Nephron progenitor cell (in vitro differentiated cells): ENCODE results near the gene CTNNA2.
A peak's percentile ranks its signal among the peaks of the same experiment; 100 is the strongest.

Source experiments
- DNase-seq: peaks from one replicate; pipeline ENCODE4 v3.0.0; 2021
- H3K27ac Mint-ChIP-seq: 2 replicates; pipeline ENCODE4 v1.8.0; 2021; ENCODE audit warnings: mild to moderate bottlenecking, moderate library complexity, mixed read lengths
- H3K27me3 Mint-ChIP-seq: 2 replicates; pipeline ENCODE4 v1.8.0; 2021; ENCODE audit warnings: mild to moderate bottlenecking, low read depth, mixed read lengths; ENCODE audit not compliant: poor library complexity
- H3K36me3 Mint-ChIP-seq: 2 replicates; pipeline ENCODE4 v1.8.0; 2021; ENCODE audit warnings: low read depth, mixed read lengths
- H3K4me1 Mint-ChIP-seq: 2 replicates; pipeline ENCODE4 v1.8.0; 2021; ENCODE audit warnings: mixed read lengths
- H3K4me3 Mint-ChIP-seq: 2 replicates; pipeline ENCODE4 v1.8.0; 2021; ENCODE audit warnings: mild to moderate bottlenecking, moderate library complexity, mixed read lengths
- H3K9me3 Mint-ChIP-seq: 2 replicates; pipeline ENCODE4 v1.8.0; 2021; ENCODE audit warnings: mild to moderate bottlenecking, moderate library complexity, mixed read lengths
- TF ChIP-seq, protein P1 (sequence below): fragments of 200-600 bp; sonication (generic); IDR thresholded peaks from 2 replicates; pipeline ENCODE4 v1.5.0; 2021; ENCODE audit warnings: antibody characterized with exemption

Gene CTNNA2

GRCh38 chr2:80117401-80117800 lies 604.5 kb downstream of the CTNNA2 start:
- Mint-ChIP-seq H3K4me3 (no peak overlapping the region), H3K36me3 (no peaks in the 10 kb centered on the region), H3K4me1 (no peaks in the 10 kb centered on the region), H3K27me3 (peaks cover 10% of the 10 kb centered on the region), H3K9me3 (no peaks in the 10 kb centered on the region), H3K27ac (no peak overlapping the region)
- DNase-seq, result no peak
- TF ChIP-seq, protein P1, sequence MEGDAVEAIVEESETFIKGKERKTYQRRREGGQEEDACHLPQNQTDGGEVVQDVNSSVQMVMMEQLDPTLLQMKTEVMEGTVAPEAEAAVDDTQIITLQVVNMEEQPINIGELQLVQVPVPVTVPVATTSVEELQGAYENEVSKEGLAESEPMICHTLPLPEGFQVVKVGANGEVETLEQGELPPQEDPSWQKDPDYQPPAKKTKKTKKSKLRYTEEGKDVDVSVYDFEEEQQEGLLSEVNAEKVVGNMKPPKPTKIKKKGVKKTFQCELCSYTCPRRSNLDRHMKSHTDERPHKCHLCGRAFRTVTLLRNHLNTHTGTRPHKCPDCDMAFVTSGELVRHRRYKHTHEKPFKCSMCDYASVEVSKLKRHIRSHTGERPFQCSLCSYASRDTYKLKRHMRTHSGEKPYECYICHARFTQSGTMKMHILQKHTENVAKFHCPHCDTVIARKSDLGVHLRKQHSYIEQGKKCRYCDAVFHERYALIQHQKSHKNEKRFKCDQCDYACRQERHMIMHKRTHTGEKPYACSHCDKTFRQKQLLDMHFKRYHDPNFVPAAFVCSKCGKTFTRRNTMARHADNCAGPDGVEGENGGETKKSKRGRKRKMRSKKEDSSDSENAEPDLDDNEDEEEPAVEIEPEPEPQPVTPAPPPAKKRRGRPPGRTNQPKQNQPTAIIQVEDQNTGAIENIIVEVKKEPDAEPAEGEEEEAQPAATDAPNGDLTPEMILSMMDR, result no peak

DNA sequence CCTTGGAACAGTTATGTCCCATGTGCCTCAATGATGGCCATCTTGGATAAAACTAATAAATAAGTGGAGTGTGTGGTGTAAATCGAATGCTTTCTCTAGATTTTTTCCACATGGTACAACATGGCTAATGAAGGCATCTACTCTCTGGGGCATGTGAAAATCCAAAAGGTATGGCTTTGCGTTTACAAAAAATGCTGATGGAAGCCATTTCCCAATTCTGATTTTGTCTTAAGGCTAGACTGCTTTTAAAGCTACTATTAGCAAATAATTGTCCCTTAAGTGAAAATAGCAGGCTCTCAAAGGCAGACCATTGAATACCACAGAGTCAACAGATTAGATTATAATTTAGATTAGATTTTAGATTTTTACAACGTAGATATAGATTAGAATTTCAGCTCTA lies 608.0 kb downstream of the CTNNA2 start:
- Mint-ChIP-seq H3K4me3 (no peak overlapping the region), H3K36me3 (no peaks in the 10 kb centered on the region), H3K4me1 (no peaks in the 10 kb centered on the region), H3K9me3 (peaks cover under 1% of the 10 kb centered on the region), H3K27me3 (peaks cover 5% of the 10 kb centered on the region), H3K27ac (no peak overlapping the region)
- DNase-seq, result no peak
- TF ChIP-seq, protein P1, result no peak

- no peak overlapping the region for H3K27ac Mint-ChIP-seq
- no peaks in the 10 kb centered on the region for H3K36me3 Mint-ChIP-seq
- peaks cover 5% of the 10 kb centered on the region for H3K9me3 Mint-ChIP-seq
- H3K27me3 Mint-ChIP-seq, result peaks cover 9% of the 10 kb centered on the region
- TF ChIP-seq, protein P1, result no peak
- H3K4me1 Mint-ChIP-seq, result peaks cover 5% of the 10 kb centered on the region
- DNase-seq, result no peak
- H3K4me3 Mint-ChIP-seq, result no peak overlapping the region
Measured at GRCh38 chr2:80122675-80123074, 609.8 kb downstream of the CTNNA2 start.

DNA sequence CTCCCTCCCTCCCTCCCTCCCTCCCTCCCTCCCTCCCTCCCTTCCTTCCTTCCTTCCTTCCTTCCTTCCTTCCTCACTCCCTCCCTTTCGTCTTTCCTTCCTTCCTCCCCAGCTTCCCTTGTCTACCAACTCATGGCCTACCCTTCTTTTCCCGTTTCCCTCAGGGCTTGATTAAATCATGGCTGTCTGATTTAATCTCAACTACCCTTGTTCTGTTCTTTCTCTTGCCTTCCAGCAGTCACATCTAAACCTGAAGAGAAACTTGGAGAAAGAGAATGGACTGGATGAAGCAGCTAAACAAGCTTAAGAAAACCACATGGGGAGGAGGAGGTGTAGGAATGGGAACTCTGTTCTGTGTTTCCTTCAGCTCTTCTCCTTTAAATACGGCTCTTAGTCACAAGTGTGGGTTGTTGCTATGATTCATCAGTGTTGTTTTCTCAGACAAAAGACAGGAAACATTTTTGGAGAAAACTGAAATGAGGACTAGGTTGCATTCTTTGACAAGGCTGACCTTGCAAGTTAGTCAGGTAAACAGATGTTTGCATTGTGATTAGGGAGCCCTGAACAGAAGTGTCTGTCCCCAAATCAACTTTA lies 613.8 kb downstream of the CTNNA2 start:
- Mint-ChIP-seq H3K4me3 (no peak overlapping the region), H3K36me3 (no peaks in the 10 kb centered on the region), H3K27ac (no peak overlapping the region), H3K9me3 (peaks cover 5% of the 10 kb centered on the region), H3K27me3 (peaks cover 9% of the 10 kb centered on the region), H3K4me1 (peaks cover 20% of the 10 kb centered on the region)
- TF ChIP-seq, protein P1, result no peak
- DNase-seq, result no peak

DNA sequence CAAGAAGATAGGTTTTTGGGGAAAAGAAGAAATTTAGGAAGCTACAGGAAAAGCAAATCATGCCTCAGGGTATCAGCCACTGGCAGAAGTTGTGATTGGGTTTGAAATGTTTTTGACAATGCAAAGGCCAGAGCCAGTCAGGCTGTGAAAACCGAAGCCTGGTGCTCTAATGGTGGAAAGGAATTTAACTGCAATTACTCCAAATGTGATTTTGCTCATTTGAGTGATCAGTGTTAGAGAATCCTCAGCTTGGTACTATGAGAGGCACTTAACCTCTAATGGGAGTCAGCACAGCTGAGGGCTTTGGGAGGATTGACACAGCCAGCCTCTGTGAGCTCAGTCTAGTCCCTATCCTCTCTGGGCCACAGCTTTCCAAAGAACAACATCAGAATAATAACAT lies 615.2 kb downstream of the CTNNA2 start:
- peak overlapping the region; percentile 16 for H3K27ac Mint-ChIP-seq
- H3K9me3 Mint-ChIP-seq, result peaks cover 9% of the 10 kb centered on the region
- TF ChIP-seq, protein P1, result no peak
- H3K4me1 Mint-ChIP-seq, result peaks cover 20% of the 10 kb centered on the region
- no peaks in the 10 kb centered on the region for H3K36me3 Mint-ChIP-seq
- DNase-seq, result no peak
- H3K4me3 Mint-ChIP-seq, result no peak overlapping the region
- H3K27me3 Mint-ChIP-seq, result peaks cover 4% of the 10 kb centered on the region

GRCh38 chr2:80132281-80132680 lies 619.4 kb downstream of the CTNNA2 start:
- Mint-ChIP-seq H3K4me3 (no peak overlapping the region), H3K36me3 (peaks cover 11% of the 10 kb centered on the region), H3K4me1 (peaks cover 32% of the 10 kb centered on the region), H3K27me3 (no peaks in the 10 kb centered on the region), H3K27ac (no peak overlapping the region), H3K9me3 (peaks cover 30% of the 10 kb centered on the region)
- TF ChIP-seq, protein P1, result no peak
- DNase-seq, result no peak
